B cell (primary cell): ENCODE results near the gene POGZ. TPM values are rescaled to one million over a fixed set of nuclear protein-coding genes. Genes with fewer than 3 reads are reported as not detected.

Experiments
- ATAC-seq: fragments of 200-7000 bp; cut with Tn5 transposase; one replicate; pipeline ENCODE4 v1.10.0; 2021; ENCODE audit warnings: low read depth, mild to moderate bottlenecking, moderate number of reproducible peaks, moderate library complexity
- CTCF ChIA-PET: fragments of 350-600 bp; sonication (Branson Sonifier 250); formaldehyde crosslinking; loops from one replicate; lab custom pipeline; 2021; ENCODE audit warnings: antibody characterized with exemption, inconsistent platforms; lab: Charles Lee
- POLR2A ChIA-PET: fragments of 350-600 bp; sonication (Branson Sonifier 250); formaldehyde crosslinking; loops from one replicate; lab custom pipeline; 2021; ENCODE audit warnings: antibody characterized with exemption; lab: Charles Lee
- DNase-seq: peaks from one replicate; pipeline ENCODE4 v3.0.0; 2013
- H2AFZ ChIP-seq: 2 replicates; pipeline ENCODE4 v1.6.1; 2012; ENCODE audit warnings: mild to moderate bottlenecking, low read depth, low read length; ENCODE audit not compliant: insufficient read depth, poor library complexity, severe bottlenecking
- H3K27ac ChIP-seq, 2 donors: 1 replicate in 1 of 2; 2 replicates in 1 of 2; pipeline ENCODE4 v1.5.1; 2012 to 2013; ENCODE audit warnings: low read length in 2 of 2, mild to moderate bottlenecking in 2 of 2, moderate library complexity in 1 of 2
- H3K27me3 ChIP-seq, 4 experiments: fragments of 200-600 bp in 1 of 4; sonication (generic) in 1 of 4; replicated peaks in 1 of 4; 1 replicate in 2 of 4; 2 replicates in 2 of 4; pipeline versions ENCODE4 v1.6.1 to v1.7.0; 2013 to 2016; ENCODE audit warnings: low read length in 3 of 4, mild to moderate bottlenecking in 2 of 4, mixed read lengths in 1 of 4, moderate library complexity in 1 of 4; ENCODE audit not compliant: insufficient read depth in 4 of 4, control insufficient read depth in 3 of 4; ENCODE audit errors: control extremely low read depth in 1 of 4
- H3K36me3 ChIP-seq, 2 experiments: replicated peaks in 1 of 2; 1 replicate in 1 of 2; 2 replicates in 1 of 2; pipeline versions ENCODE4 v1.6.1 to v1.7.1; 2013; ENCODE audit warnings: low read length in 1 of 2; ENCODE audit not compliant: insufficient read depth in 2 of 2, control insufficient read depth in 1 of 2; ENCODE audit errors: control extremely low read depth in 1 of 2, extremely low read depth in 1 of 2
- H3K4me1 ChIP-seq, 2 donors: fragments of 200-600 bp in 1 of 2; sonication (generic) in 1 of 2; 1 replicate in 1 of 2; 2 replicates in 1 of 2; pipeline versions ENCODE4 v1.5.1 to v1.6.1; 2013 to 2017; ENCODE audit warnings: low read length in 2 of 2; ENCODE audit not compliant: control insufficient read depth in 2 of 2, insufficient read depth in 2 of 2
- H3K4me2 ChIP-seq: replicated peaks from 2 replicates; pipeline ENCODE3; 2012; ENCODE audit warnings: mild to moderate bottlenecking, low read depth, low read length; ENCODE audit not compliant: poor library complexity, severe bottlenecking
- H3K4me3 ChIP-seq, 5 experiments: fragments of 200-600 bp in 1 of 5; sonication (generic) in 1 of 5; 1 replicate in 3 of 5; 2 replicates in 2 of 5; pipeline versions ENCODE4 v1.5.1 to v1.7.0; 2011 to 2016; ENCODE audit warnings: low read length in 4 of 5, mild to moderate bottlenecking in 4 of 5, low read depth in 2 of 5, control low read depth in 1 of 5, moderate library complexity in 1 of 5; ENCODE audit not compliant: insufficient read depth in 1 of 5; ENCODE audit errors: control extremely low read depth in 1 of 5, extremely low read depth in 1 of 5
- H3K79me2 ChIP-seq: fragments of 200-600 bp; sonication (generic); one replicate; pipeline ENCODE4 v1.6.0; 2016; ENCODE audit warnings: low read length; ENCODE audit not compliant: control insufficient read depth, insufficient read depth
- H3K9ac ChIP-seq: fragments of 200-600 bp; sonication (generic); 2 replicates; pipeline ENCODE4 v1.6.1; 2017; ENCODE audit warnings: mild to moderate bottlenecking, low read length, moderate library complexity
- H3K9me3 ChIP-seq, 3 donors: one replicate each; pipeline versions ENCODE4 v1.6.1 to v1.7.1; 2013; ENCODE audit warnings: low read length in 2 of 3; ENCODE audit not compliant: control insufficient read depth in 2 of 3, insufficient read depth in 1 of 3; ENCODE audit errors: control extremely low read depth in 1 of 3
- H4K20me1 ChIP-seq: 2 replicates; pipeline ENCODE4 v1.6.0; 2012; ENCODE audit warnings: mild to moderate bottlenecking, low read length; ENCODE audit not compliant: insufficient read depth, control insufficient read depth, poor library complexity, severe bottlenecking
- H3K27ac Mint-ChIP-seq: one replicate; pipeline ENCODE4 v1.8.0; 2021; ENCODE audit warnings: mixed read lengths
- H3K27me3 Mint-ChIP-seq: one replicate; pipeline ENCODE4 v1.8.0; 2021; ENCODE audit warnings: mixed read lengths
- H3K4me1 Mint-ChIP-seq: one replicate; pipeline ENCODE4 v1.8.0; 2021; ENCODE audit warnings: mixed read lengths
- H3K4me3 Mint-ChIP-seq: one replicate; pipeline ENCODE4 v1.8.0; 2021; ENCODE audit warnings: mixed read lengths
- H3K9me3 Mint-ChIP-seq: one replicate; pipeline ENCODE4 v1.8.0; 2022; ENCODE audit warnings: mixed read lengths; ENCODE audit not compliant: insufficient read depth
- EZH2 ChIP-seq: IDR thresholded peaks from 2 replicates; pipeline ENCODE4 v1.6.1; 2012; ENCODE audit warnings: borderline replicate concordance, low read depth, mild to moderate bottlenecking, moderate library complexity, low read length; ENCODE audit not compliant: insufficient read depth, poor library complexity, severe bottlenecking
- WGBS: methylation state at CpG from one replicate; pipeline ENCODE4 v1.1.5; 2013; ENCODE audit warnings: missing lambda C conversion rate; ENCODE audit not compliant: insufficient coverage; 5-methylcytosine and 5-hydroxymethylcytosine counted together
- intact Hi-C: fragments of 100-400 bp; cut with micrococcal nuclease; formaldehyde crosslinking; loops from one replicate; pipeline ENCODE4 v1.10.0; 2022
- polyA plus RNA-seq: library from polyadenylated mRNA; depleted of rRNA; stranded (reverse); fragments of >200 nt; gene quantifications from 2 replicates; pipeline ENCODE4 v1.2.3, GENCODE V29; 2012
- total RNA-seq, 2 donors: library from RNA; stranded (reverse); fragments of 120-200 nt in 1 of 2; gene quantifications; 1 replicate in 1 of 2; 2 replicates in 1 of 2; pipeline versions ENCODE4 v1.2.3 to v1.2.4, GENCODE V29; 2013 to 2022
- TF ChIP-seq, protein P1 (sequence below): fragments of 200-600 bp; IDR thresholded peaks from one replicate; pipeline ENCODE4 v1.8.0; 2022; ENCODE audit warnings: antibody characterized with exemption, mild to moderate bottlenecking

The POGZ gene
- total and polyA plus RNA-seq, 2 donors (not counting 1 experiment from before 2014, with no cell fraction given): 50.2 to 194 TPM

DNA sequence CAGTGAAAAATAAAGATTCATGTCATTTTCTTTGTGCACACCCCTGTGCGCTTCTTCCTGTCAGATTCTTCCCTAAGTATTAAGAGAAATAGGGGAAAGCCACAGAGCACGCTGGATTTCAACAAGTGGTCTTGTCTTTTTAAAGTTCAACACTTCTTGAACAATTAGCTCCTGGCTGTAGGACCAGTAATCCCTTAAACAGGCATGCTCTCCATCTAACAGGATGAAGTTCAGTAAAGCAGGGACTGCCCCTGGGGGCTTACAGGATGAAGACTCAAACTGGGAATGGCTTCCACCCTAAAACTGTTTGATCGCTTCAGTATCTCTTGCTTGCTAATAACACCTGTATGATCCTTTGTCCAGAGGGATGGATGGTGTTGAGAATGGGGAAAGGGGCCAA lies 55.7 kb downstream of the POGZ start:
- Histone ChIP-seq H3K4me2 (no peak overlapping the region), H3K36me3 (peaks cover 2 to 70% of the 10 kb centered on the region in 2 experiments), H3K9me3 (no peaks in the 10 kb centered on the region), H3K27ac (peak overlapping the region in 1 of 2 donors; percentile 48), H3K4me1 (peaks cover 8 to 17% of the 10 kb centered on the region in 2 donors), H3K4me3 (no peak overlapping the region), H4K20me1 (peaks cover 12% of the 10 kb centered on the region), H3K27me3 (no peaks in the 10 kb centered on the region), H2AFZ (no peak overlapping the region), H3K9ac (no peak overlapping the region), H3K79me2 (peaks cover 14% of the 10 kb centered on the region)
- H3K9me3 Mint-ChIP-seq: no peaks in the 10 kb centered on the region
- peaks cover 22% of the 10 kb centered on the region for H3K4me1 Mint-ChIP-seq
- no peaks in the 10 kb centered on the region for H3K27me3 Mint-ChIP-seq
- ATAC-seq (no peak), DNase-seq (no peak)
- H3K4me3 Mint-ChIP-seq: no peak overlapping the region
- POLR2A ChIA-PET: no interaction called here
- no peak overlapping the region for H3K27ac Mint-ChIP-seq
- 100% methylated on average over 2 of the region's 3 CpGs for WGBS
- intact Hi-C loops: no loop called here
- TF ChIP-seq, protein P1, sequence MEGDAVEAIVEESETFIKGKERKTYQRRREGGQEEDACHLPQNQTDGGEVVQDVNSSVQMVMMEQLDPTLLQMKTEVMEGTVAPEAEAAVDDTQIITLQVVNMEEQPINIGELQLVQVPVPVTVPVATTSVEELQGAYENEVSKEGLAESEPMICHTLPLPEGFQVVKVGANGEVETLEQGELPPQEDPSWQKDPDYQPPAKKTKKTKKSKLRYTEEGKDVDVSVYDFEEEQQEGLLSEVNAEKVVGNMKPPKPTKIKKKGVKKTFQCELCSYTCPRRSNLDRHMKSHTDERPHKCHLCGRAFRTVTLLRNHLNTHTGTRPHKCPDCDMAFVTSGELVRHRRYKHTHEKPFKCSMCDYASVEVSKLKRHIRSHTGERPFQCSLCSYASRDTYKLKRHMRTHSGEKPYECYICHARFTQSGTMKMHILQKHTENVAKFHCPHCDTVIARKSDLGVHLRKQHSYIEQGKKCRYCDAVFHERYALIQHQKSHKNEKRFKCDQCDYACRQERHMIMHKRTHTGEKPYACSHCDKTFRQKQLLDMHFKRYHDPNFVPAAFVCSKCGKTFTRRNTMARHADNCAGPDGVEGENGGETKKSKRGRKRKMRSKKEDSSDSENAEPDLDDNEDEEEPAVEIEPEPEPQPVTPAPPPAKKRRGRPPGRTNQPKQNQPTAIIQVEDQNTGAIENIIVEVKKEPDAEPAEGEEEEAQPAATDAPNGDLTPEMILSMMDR: no peak
- TF ChIP-seq EZH2: no peak
- CTCF ChIA-PET: interaction anchor here (1.1 to 2.0 kb wide), 3 partner anchors 64 to 246 kb away, joined by 4 to 7 read pairs (median 5); no protein-coding TSS in a partner anchor

GRCh38 chr1:151402764-151403163 lies 56.5 kb downstream of the POGZ start:
- H3K9ac ChIP-seq: no peak overlapping the region
- ATAC-seq (no peak), DNase-seq (no peak)
- peaks cover 14% of the 10 kb centered on the region for H3K79me2 ChIP-seq
- H3K4me3 ChIP-seq: no peak overlapping the region
- peaks cover 12% of the 10 kb centered on the region for H4K20me1 ChIP-seq
- H3K27ac Mint-ChIP-seq: no peak overlapping the region
- ChIA-PET POLR2A (interaction anchor here (0.6 kb wide), 1 partner anchor 336 kb away, joined by 6 read pairs; no protein-coding TSS in a partner anchor), CTCF (interaction anchor here (0.8 to 6.2 kb wide), 4 partner anchors 53 to 105 kb away, joined by 3 to 28 read pairs (median 6); no protein-coding TSS in a partner anchor)
- 89% methylated on average over 1 of the region's 2 CpGs for WGBS
- H3K4me1 ChIP-seq: peaks cover 8 to 21% of the 10 kb centered on the region in 2 donors
- intact Hi-C loops: no loop called here
- TF ChIP-seq, protein P1: no peak
- no peak for TF ChIP-seq EZH2
- H3K4me3 Mint-ChIP-seq: no peak overlapping the region
- H3K27me3 ChIP-seq: no peaks in the 10 kb centered on the region
- no peaks in the 10 kb centered on the region for H3K27me3 Mint-ChIP-seq
- no peaks in the 10 kb centered on the region for H3K9me3 ChIP-seq
- H3K4me1 Mint-ChIP-seq: peaks cover 26% of the 10 kb centered on the region
- no peak overlapping the region for H3K4me2 ChIP-seq
- peak overlapping the region in 1 of 2 donors; percentile 47 for H3K27ac ChIP-seq
- peaks cover 2 to 62% of the 10 kb centered on the region in 2 experiments for H3K36me3 ChIP-seq
- no peak overlapping the region for H2AFZ ChIP-seq
- no peaks in the 10 kb centered on the region for H3K9me3 Mint-ChIP-seq
